ENCODE data around the gene BOC.

- TF ChIP-seq CTCF (IDR thresholded peaks at IDR 0.05) (no peak), POLR2AphosphoS5 (IDR thresholded peaks at IDR 0.05) (no peak), POLR2A (IDR thresholded peaks at IDR 0.05) (no peak)
Observed at GRCh38 chr3:113329757-113330156, 118.4 kb downstream of the BOC start.

All from breast epithelium (tissue), 3 donors.